SK-N-SH treated with all-trans-retinoic acid at 6 μM for 48 hours (cell line): ENCODE data around the gene EVX2.

Source experiments
- ATAC-seq: fragments of 200-7000 bp; cut with Tn5 transposase; 3 replicates; pipeline ENCODE4 v1.9.1; 2020; ENCODE audit warnings: mild to moderate bottlenecking, moderate library complexity
- ARNTL ChIP-seq: fragments of 450-650 bp; formaldehyde crosslinking; IDR thresholded peaks from 2 replicates; pipeline ENCODE4 v1.5.0; 2020; ENCODE audit warnings: low read depth, mild to moderate bottlenecking, moderate library complexity, borderline replicate concordance
- BACH2 ChIP-seq: fragments of 250-450 bp; sonication (Bioruptor Pico); IDR thresholded peaks from 2 replicates; pipeline ENCODE4 v1.9.0; 2021; ENCODE audit warnings: mild to moderate bottlenecking, borderline replicate concordance
- CSDC2 ChIP-seq: fragments of 250-450 bp; sonication (Bioruptor Pico); IDR thresholded peaks from 2 replicates; pipeline ENCODE4 v1.5.0; 2020; ENCODE audit warnings: mild to moderate bottlenecking, moderate library complexity
- ESRRG ChIP-seq: fragments of 250-450 bp; sonication (Bioruptor Pico); IDR thresholded peaks from 2 replicates; pipeline ENCODE4 v1.6.1; 2021; ENCODE audit warnings: mild to moderate bottlenecking
- GLIS3 ChIP-seq: fragments of 250-450 bp; sonication (Bioruptor Pico); IDR thresholded peaks from 2 replicates; pipeline ENCODE4 v1.5.0; 2020; ENCODE audit warnings: mild to moderate bottlenecking, moderate library complexity
- ISL1 ChIP-seq: fragments of 250-450 bp; sonication (Bioruptor Pico); IDR thresholded peaks from 2 replicates; pipeline ENCODE4 v2.1.2; 2022; ENCODE audit warnings: mild to moderate bottlenecking, moderate library complexity
- OSR1 ChIP-seq: fragments of 250-450 bp; sonication (Bioruptor Pico); IDR thresholded peaks from 2 replicates; pipeline ENCODE4 v1.8.0; 2022; ENCODE audit warnings: moderate library complexity, mild to moderate bottlenecking, inconsistent platforms
- PPARA ChIP-seq: fragments of 250-450 bp; sonication (Bioruptor Pico); IDR thresholded peaks from 2 replicates; pipeline ENCODE4 v1.5.0; 2020; ENCODE audit warnings: mild to moderate bottlenecking, borderline replicate concordance
- RARB ChIP-seq: fragments of 250-450 bp; sonication (Bioruptor Pico); IDR thresholded peaks from 2 replicates; pipeline ENCODE4 v1.8.0; 2021; ENCODE audit warnings: mild to moderate bottlenecking, moderate library complexity
- SNAI2 ChIP-seq: fragments of 250-450 bp; sonication (Bioruptor Pico); IDR thresholded peaks from 2 replicates; pipeline ENCODE4 v1.5.0; 2020; ENCODE audit warnings: mild to moderate bottlenecking, moderate library complexity
- ZC3H10 ChIP-seq: fragments of 250-450 bp; sonication (Bioruptor Pico); IDR thresholded peaks from 2 replicates; pipeline ENCODE4 v1.5.1; 2021; ENCODE audit warnings: mild to moderate bottlenecking, moderate library complexity
- ZFP30 ChIP-seq: fragments of 450-650 bp; formaldehyde crosslinking; IDR thresholded peaks from 2 replicates; pipeline ENCODE4 v1.5.0; 2022; ENCODE audit warnings: mild to moderate bottlenecking, moderate library complexity
- ZNF70 ChIP-seq: fragments of 450-650 bp; formaldehyde crosslinking; IDR thresholded peaks from 2 replicates; pipeline ENCODE4 v1.5.0; 2020; ENCODE audit warnings: mild to moderate bottlenecking, moderate library complexity
- TF ChIP-seq, protein P1 (sequence below): fragments of 250-450 bp; sonication (Bioruptor Pico); IDR thresholded peaks from 2 replicates; pipeline ENCODE4 v1.5.1; 2020; ENCODE audit warnings: low read depth, mild to moderate bottlenecking, moderate library complexity
- TF ChIP-seq, protein P2 (sequence below): fragments of 250-450 bp; sonication (Bioruptor Pico); IDR thresholded peaks from 2 replicates; pipeline ENCODE4 v1.8.0; 2020; ENCODE audit warnings: mild to moderate bottlenecking, moderate library complexity, borderline replicate concordance
- TF ChIP-seq, protein P3 (sequence below): fragments of 250-450 bp; sonication (Bioruptor Pico); IDR thresholded peaks from 2 replicates; pipeline ENCODE4 v1.5.1; 2021; ENCODE audit warnings: mild to moderate bottlenecking, moderate library complexity
- TF ChIP-seq, protein P4 (sequence below): fragments of 250-450 bp; sonication (Bioruptor Pico); IDR thresholded peaks from 2 replicates; pipeline ENCODE4 v1.5.0; 2020; ENCODE audit warnings: mild to moderate bottlenecking, moderate library complexity
- TF ChIP-seq, protein P5 (sequence below): fragments of 250-450 bp; sonication (Bioruptor Pico); IDR thresholded peaks from 2 replicates; pipeline ENCODE4 v1.8.0; 2021; ENCODE audit warnings: low read depth, mild to moderate bottlenecking, moderate library complexity, borderline replicate concordance

The EVX2 gene

DNA sequence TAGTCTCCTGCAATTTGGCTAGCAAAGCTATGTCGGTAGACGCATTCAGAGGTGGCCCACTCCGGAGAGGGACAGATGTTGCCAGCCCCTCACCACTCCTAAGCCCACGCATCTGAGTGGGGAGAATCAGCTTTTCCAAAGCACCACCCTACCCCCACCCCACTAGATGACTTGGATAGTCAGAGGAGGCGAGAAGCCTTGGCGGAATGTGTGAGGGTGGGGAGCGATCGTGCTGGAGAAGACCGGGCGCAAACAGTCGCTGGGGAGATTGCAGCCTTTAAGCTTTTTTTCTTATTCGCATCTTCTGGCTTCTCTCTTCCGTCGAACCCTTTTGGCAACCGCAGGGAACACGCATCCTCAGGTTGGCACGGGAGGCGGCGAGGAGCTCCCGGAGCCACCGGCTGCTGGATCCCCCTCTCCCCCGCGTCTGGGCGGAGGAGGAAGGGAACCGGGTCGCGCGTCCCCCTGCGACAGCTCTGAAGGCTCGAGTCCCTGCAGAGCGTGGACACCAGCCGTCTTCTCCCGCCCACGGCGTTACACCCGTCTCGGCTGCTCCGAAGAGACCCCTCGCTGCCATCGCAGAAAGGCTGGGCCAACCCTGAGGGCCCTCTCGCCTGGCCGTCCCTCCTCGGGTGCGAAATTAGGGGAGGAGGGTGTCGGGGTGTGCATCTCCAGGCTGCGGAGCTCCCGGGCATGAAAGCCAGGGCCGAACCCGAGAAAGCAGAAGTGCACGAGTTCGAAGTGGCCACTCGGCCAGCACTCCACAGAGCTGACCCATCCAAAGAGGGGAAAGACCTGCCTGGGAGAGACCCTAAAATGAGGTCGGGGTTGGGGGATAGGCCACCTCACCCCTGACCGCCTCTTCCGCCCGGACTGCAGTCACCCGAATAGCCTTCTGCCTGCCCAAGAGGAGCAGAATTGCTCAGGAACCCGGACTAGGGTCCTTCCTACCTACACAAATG, 12.2 kb downstream of the EVX2 start:
- TF ChIP-seq ZFP30 (CRISPR knock-in tag), result no peak
- TF ChIP-seq, all 23 proteins: peak for 0
- no peak for ATAC-seq

DNA sequence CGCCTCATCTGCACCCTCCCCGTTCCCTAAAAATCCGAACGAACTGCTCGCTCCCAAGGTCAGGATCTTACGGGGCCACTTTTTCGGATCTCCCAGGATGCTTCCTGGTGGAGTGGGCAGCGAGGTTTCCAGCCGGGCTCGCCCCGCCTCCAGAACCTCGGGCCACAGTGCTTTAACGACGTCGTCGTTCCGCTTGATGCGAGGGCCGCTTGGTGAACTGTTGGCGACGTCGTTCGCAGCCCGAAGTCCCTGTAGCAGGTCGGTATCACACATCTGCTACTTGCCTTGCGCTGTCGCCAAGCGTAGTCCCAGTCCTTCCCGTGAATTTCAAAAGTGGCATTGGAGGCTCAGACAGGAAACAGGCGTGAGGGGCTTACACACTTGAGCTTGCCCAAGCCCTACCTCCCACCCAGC, 15.3 kb downstream of the EVX2 start:
- no peak for ATAC-seq

DNA sequence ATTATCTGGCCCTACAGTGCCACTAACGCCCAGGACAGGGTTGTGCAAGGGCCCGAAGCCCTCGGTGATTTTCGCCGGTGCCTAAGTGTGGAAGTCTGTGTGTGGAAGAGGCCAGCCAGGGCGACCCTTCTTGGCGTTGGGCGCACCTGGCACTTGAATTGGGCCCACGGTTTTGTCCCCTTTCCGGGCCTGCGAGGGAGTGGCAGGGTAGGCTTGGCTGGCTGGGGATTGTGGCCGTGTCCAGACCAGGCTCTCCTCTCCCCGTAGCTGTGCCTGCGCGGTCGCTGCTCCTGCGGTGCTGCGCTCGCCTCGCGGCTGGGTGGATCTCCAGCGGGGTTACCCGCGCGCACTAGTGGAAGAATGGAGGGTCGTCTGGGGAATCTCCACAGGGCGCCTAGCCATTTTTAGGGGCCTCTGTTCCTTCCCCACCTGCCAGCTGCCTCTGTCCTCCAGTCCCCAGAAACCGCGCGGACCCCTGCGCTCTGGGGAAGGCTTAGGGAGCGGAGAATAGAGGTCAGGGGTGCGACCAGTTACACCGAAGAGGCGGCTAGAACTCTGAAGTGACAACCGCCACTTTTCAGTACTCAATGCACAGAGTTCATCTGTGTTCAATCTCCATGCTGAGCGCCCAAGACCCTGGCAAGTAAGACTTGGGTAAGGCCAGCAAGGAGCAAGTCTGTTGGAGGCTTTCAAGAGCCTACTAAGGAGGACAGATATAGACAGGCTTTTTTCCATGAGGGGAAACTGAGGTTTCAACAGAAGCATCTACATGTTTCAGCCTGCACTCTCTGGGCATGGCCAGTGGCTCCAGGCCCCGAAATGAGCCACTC, 16.0 kb downstream of the EVX2 start:
- TF ChIP-seq RARB (no peak), ZC3H10 (CRISPR knock-in tag) (no peak), OSR1 (no peak)
- TF ChIP-seq, all 23 proteins: peak for 0
- no peak for ATAC-seq

More for the DNA sequence above, 15.3 kb downstream of the EVX2 start:
- TF ChIP-seq OSR1 (no peak), ZFP30 (CRISPR knock-in tag) (no peak), BACH2 (CRISPR knock-in tag) (no peak)
- TF ChIP-seq, protein P1, sequence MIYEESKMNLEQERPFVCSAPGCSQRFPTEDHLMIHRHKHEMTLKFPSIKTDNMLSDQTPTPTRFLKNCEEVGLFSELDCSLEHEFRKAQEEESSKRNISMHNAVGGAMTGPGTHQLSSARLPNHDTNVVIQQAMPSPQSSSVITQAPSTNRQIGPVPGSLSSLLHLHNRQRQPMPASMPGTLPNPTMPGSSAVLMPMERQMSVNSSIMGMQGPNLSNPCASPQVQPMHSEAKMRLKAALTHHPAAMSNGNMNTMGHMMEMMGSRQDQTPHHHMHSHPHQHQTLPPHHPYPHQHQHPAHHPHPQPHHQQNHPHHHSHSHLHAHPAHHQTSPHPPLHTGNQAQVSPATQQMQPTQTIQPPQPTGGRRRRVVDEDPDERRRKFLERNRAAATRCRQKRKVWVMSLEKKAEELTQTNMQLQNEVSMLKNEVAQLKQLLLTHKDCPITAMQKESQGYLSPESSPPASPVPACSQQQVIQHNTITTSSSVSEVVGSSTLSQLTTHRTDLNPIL (CRISPR knock-in tag), result no peak
- TF ChIP-seq, all 23 proteins: peak for 0

DNA sequence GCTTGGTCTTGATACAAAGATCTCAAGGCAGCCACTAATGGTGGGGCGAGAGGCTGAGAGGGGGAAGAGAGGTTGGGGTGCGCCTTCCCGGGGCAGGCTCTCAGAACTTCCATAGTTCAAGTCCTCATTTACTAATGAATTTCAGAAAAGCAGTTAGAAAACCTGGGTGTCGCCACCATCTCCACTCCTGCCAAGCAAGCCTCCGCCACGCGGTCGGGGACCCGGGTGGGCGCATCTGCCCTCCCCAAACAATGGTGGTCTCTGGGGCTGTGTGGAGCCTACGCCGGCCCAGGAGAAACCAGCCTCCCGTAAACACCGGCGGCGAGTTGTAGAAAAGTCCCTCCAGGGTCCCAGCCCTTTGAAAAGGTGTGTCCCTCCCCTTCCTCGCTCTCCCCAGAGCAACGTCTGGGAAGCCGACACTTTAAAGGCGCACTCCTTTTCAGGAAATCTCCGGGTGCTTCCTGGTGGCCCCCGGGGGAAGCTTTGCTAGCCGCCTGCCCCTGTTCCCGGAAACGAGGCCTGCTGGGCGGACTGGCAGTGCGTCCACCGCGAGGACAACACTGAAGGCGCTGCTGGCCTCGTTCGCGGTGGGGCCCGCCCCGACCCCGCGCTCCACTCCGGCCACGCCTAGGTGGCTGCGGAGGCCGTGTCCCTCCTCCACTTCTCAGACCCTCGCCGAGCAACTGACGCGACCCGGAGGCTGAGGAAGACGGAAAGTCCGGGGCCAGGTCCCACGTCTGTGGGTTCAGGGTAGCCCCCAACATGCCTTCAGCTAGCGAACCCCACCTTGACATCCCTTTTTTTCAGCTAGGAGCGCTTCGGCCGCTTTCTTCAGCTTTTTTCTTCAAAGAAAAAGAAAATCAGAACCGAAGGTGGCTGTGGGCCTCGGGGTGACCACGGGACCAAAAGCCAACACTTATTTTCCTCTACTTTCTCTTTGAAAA, 16.8 kb downstream of the EVX2 start:
- TF ChIP-seq PPARA (CRISPR knock-in tag), result no peak
- TF ChIP-seq ARNTL (CRISPR knock-in tag), result no peak
- no peak for TF ChIP-seq ZFP30 (CRISPR knock-in tag)
- TF ChIP-seq ESRRG (CRISPR knock-in tag), result no peak
- no peak for ATAC-seq

DNA sequence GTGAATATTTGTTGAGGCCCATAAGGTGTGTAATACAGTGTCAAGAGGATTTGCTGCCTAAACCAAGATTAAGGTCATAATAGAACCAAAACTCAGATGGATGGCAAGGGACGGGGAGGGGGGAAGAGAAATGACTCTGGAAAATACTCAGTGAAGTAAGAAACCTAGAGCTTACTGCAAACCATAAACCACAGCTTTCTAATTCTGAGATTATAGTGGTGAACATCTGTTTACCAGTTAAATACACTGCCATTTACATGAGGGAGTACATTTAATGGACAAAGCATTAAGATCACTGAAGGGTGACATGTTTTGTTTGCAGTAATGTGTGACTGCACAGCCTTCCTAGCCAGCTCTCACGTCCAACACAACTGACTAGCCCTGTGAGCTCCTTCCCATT, 19.8 kb downstream of the EVX2 start:
- ATAC-seq, result no peak
- TF ChIP-seq, protein P2, sequence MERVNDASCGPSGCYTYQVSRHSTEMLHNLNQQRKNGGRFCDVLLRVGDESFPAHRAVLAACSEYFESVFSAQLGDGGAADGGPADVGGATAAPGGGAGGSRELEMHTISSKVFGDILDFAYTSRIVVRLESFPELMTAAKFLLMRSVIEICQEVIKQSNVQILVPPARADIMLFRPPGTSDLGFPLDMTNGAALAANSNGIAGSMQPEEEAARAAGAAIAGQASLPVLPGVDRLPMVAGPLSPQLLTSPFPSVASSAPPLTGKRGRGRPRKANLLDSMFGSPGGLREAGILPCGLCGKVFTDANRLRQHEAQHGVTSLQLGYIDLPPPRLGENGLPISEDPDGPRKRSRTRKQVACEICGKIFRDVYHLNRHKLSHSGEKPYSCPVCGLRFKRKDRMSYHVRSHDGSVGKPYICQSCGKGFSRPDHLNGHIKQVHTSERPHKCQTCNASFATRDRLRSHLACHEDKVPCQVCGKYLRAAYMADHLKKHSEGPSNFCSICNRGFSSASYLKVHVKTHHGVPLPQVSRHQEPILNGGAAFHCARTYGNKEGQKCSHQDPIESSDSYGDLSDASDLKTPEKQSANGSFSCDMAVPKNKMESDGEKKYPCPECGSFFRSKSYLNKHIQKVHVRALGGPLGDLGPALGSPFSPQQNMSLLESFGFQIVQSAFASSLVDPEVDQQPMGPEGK (CRISPR knock-in tag), result no peak
- TF ChIP-seq GLIS3 (CRISPR knock-in tag) (no peak), ESRRG (CRISPR knock-in tag) (no peak), CSDC2 (CRISPR knock-in tag) (no peak)
- TF ChIP-seq, protein P3, sequence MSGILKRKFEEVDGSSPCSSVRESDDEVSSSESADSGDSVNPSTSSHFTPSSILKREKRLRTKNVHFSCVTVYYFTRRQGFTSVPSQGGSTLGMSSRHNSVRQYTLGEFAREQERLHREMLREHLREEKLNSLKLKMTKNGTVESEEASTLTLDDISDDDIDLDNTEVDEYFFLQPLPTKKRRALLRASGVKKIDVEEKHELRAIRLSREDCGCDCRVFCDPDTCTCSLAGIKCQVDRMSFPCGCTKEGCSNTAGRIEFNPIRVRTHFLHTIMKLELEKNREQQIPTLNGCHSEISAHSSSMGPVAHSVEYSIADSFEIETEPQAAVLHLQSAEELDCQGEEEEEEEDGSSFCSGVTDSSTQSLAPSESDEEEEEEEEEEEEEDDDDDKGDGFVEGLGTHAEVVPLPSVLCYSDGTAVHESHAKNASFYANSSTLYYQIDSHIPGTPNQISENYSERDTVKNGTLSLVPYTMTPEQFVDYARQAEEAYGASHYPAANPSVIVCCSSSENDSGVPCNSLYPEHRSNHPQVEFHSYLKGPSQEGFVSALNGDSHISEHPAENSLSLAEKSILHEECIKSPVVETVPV (CRISPR knock-in tag), result no peak

DNA sequence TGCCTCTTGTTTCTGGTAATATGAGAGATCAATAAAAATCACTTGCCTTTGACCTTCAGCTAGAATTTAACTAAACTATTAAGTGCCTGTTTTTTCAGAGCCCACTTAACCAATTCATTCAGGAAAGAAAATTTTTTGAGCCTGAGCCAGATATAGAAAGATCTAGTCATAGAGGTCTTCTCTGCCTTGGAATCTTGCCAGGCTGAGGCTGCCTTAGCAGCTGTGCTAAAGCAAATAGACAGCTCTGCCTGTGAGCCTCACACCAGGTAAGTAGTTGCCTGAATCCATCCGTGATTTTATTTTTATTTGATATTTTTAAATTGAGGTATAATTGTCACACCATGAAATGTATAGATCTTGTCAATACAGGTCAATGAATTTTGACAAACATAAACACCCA, 27.4 kb downstream of the EVX2 start:
- no peak for ATAC-seq
- TF ChIP-seq, protein P4, sequence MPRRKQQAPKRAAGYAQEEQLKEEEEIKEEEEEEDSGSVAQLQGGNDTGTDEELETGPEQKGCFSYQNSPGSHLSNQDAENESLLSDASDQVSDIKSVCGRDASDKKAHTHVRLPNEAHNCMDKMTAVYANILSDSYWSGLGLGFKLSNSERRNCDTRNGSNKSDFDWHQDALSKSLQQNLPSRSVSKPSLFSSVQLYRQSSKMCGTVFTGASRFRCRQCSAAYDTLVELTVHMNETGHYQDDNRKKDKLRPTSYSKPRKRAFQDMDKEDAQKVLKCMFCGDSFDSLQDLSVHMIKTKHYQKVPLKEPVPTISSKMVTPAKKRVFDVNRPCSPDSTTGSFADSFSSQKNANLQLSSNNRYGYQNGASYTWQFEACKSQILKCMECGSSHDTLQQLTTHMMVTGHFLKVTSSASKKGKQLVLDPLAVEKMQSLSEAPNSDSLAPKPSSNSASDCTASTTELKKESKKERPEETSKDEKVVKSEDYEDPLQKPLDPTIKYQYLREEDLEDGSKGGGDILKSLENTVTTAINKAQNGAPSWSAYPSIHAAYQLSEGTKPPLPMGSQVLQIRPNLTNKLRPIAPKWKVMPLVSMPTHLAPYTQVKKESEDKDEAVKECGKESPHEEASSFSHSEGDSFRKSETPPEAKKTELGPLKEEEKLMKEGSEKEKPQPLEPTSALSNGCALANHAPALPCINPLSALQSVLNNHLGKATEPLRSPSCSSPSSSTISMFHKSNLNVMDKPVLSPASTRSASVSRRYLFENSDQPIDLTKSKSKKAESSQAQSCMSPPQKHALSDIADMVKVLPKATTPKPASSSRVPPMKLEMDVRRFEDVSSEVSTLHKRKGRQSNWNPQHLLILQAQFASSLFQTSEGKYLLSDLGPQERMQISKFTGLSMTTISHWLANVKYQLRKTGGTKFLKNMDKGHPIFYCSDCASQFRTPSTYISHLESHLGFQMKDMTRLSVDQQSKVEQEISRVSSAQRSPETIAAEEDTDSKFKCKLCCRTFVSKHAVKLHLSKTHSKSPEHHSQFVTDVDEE (CRISPR knock-in tag), result no peak
- TF ChIP-seq ZC3H10 (CRISPR knock-in tag), result no peak
- no peak for TF ChIP-seq PPARA (CRISPR knock-in tag)
- no peak for TF ChIP-seq SNAI2 (CRISPR knock-in tag)
- TF ChIP-seq, protein P5, sequence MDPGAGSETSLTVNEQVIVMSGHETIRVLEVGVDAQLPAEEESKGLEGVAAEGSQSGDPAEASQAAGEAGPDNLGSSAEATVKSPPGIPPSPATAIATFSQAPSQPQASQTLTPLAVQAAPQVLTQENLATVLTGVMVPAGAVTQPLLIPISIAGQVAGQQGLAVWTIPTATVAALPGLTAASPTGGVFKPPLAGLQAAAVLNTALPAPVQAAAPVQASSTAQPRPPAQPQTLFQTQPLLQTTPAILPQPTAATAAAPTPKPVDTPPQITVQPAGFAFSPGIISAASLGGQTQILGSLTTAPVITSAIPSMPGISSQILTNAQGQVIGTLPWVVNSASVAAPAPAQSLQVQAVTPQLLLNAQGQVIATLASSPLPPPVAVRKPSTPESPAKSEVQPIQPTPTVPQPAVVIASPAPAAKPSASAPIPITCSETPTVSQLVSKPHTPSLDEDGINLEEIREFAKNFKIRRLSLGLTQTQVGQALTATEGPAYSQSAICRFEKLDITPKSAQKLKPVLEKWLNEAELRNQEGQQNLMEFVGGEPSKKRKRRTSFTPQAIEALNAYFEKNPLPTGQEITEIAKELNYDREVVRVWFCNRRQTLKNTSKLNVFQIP (CRISPR knock-in tag), result no peak
- TF ChIP-seq ZNF70, result no peak
- TF ChIP-seq, protein P1 (CRISPR knock-in tag), result no peak
- TF ChIP-seq OSR1, result no peak
- no peak for TF ChIP-seq ISL1 (CRISPR knock-in tag)
